ENCODE data around the gene PTPMT1. TPM values are rescaled to one million over a fixed set of nuclear protein-coding genes. Genes with fewer than 3 reads are reported as not detected.
A peak's percentile ranks its signal among the peaks of the same experiment; 100 is the strongest.

The PTPMT1 gene
- total and polyA plus RNA-seq, 2 experiments from 2014 or later = 106 to 109 TPM

DNA sequence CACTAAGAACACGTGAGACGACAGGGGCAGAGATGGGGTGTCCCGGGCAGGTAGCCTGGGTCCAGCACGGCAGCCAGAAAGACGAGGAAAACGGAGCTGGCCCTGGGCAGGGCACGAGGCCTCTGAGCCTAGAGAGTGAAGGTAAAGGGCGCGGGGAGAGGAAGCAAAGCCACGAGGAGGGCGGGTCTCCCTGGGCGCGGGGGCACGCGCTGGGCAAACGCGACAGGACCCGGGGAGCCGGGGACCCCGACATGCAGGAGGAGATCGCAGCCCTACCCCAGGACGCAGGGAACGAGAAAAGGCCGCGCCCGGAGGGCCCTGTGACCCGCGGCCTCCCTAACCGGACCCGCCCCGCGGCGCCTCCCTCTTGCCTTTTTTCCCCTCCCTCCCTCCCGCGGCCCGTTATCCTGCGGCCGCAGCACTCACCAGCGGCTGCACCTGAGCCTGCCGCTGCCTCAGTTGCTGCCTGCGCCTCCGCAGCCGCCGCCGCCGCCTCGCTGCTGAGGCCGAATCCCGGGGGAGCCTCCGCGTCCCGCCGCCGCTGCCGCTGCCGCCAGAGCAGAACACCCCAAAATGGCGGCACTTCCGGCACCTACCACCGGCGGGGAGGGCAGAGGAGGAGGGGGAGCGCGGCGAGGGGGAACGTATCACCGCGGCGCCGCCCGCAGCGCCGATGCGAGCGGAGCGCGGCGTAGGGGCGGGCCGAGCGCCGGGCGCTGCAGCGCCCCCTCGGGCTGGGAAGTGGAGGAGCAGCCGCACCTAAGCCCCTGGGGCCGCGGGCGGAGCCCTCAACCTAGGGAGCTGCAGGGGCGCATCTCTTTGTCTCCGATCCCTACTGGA lies 12.6 kb upstream of the PTPMT1 start, which contains the start of gene CELF1:
Gene CELF1, minus strand, starts transcription at position 567 of the 840 bp plus-strand sequence. CDS start 53,609 bp downstream, outside the sequence.
- H3K79me2 ChIP-seq (replicated peaks; ENCODE audit: insufficient read depth) = peaks cover 50% of the 10 kb centered on the region
- Mint-ChIP-seq H3K4me3 (peak within 1 kb of the TSS; percentile 99), H3K27ac (peak within 1 kb of the TSS; percentile 98), H3K9me3 (no peaks in the 10 kb centered on the region), H3K27me3 (ENCODE audit: insufficient read depth, low read depth, poor library complexity) (peaks cover 7% of the 10 kb centered on the region), H3K36me3 (ENCODE audit: low read depth) (peaks cover 26% of the 10 kb centered on the region), H3K4me1 (peaks cover 31% of the 10 kb centered on the region)
- no peaks in the 10 kb centered on the region for H3K9me2 ChIP-seq (ENCODE audit: insufficient read depth)
- peak within 1 kb of the TSS; percentile 92 for H3K4me2 ChIP-seq
- DNase-seq (ENCODE audit: low spot score) = peak; percentile 95
- H3K36me3 ChIP-seq (ENCODE audit: insufficient read depth) = no peaks in the 10 kb centered on the region
- H3F3A ChIP-seq (replicated peaks; ENCODE audit: low read depth) = 0 out of 2 replicates have a peak, but pooled peaks cover 3% of the 10 kb centered on the region
- H3K27ac ChIP-seq (ENCODE audit: low read depth) = peak within 1 kb of the TSS; percentile 96
- peaks cover 24% of the 10 kb centered on the region for H3K4me1 ChIP-seq (ENCODE audit: insufficient read depth)
- H3K4me3 ChIP-seq = peak within 1 kb of the TSS; percentile 99
- no peaks in the 10 kb centered on the region for H3K27me3 ChIP-seq (ENCODE audit: insufficient read depth)
- H4K20me1 ChIP-seq (replicated peaks; ENCODE audit: insufficient read depth) = peaks cover 37% of the 10 kb centered on the region
- TF ChIP-seq NANOG (IDR thresholded peaks at IDR 0.05; ENCODE audit: borderline replicate concordance) (no peak), CREB1 (CRISPR knock-in tag; IDR thresholded peaks at IDR 0.05; ENCODE audit: low read depth) (peak; percentile 72), STAT1 (IDR thresholded peaks at IDR 0.05; ENCODE audit: unreplicated experiment) (no peak), POLR2AphosphoS5 (IDR thresholded peaks at IDR 0.05; ENCODE audit: low read depth) (peak; percentile 86), ZNF331 (CRISPR knock-in tag; IDR thresholded peaks at IDR 0.05; ENCODE audit: low read depth) (no peak)
- TF ChIP-seq, protein P1, sequence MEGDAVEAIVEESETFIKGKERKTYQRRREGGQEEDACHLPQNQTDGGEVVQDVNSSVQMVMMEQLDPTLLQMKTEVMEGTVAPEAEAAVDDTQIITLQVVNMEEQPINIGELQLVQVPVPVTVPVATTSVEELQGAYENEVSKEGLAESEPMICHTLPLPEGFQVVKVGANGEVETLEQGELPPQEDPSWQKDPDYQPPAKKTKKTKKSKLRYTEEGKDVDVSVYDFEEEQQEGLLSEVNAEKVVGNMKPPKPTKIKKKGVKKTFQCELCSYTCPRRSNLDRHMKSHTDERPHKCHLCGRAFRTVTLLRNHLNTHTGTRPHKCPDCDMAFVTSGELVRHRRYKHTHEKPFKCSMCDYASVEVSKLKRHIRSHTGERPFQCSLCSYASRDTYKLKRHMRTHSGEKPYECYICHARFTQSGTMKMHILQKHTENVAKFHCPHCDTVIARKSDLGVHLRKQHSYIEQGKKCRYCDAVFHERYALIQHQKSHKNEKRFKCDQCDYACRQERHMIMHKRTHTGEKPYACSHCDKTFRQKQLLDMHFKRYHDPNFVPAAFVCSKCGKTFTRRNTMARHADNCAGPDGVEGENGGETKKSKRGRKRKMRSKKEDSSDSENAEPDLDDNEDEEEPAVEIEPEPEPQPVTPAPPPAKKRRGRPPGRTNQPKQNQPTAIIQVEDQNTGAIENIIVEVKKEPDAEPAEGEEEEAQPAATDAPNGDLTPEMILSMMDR (conservative IDR thresholded peaks at IDR 0.05; ENCODE audit: low read depth in 2 of 2) = peak; percentile 67 to 71
- TF ChIP-seq, protein P2, sequence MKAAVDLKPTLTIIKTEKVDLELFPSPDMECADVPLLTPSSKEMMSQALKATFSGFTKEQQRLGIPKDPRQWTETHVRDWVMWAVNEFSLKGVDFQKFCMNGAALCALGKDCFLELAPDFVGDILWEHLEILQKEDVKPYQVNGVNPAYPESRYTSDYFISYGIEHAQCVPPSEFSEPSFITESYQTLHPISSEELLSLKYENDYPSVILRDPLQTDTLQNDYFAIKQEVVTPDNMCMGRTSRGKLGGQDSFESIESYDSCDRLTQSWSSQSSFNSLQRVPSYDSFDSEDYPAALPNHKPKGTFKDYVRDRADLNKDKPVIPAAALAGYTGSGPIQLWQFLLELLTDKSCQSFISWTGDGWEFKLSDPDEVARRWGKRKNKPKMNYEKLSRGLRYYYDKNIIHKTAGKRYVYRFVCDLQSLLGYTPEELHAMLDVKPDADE (IDR thresholded peaks at IDR 0.05) = peak; percentile 38; the same call in 1 of the 2 replicates
- ATAC-seq = peak; percentile 92
- peak within 1 kb of the TSS; percentile 92 for H2AFZ ChIP-seq

DNA sequence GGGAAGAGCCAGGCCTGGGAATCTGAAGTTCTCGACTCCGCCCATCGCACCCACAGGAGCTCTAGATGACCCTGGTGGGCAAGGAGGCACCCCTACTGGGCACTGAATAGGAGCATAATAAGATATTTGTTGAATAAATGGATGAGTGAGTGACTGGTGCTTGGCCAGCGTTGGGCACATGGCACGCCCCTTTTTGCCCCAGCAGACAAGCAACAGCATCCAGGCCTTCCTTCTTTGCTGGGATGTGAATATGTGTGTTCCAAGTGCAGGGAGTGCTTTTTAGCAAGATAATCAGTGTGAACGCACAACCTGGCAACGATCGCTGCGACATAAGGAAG lies 12.0 kb upstream of the PTPMT1 start:
- Histone ChIP-seq H3K4me1 (ENCODE audit: insufficient read depth) (peaks cover 21% of the 10 kb centered on the region), H2AFZ (peak overlapping the region; percentile 92), H3K9me2 (ENCODE audit: insufficient read depth) (no peaks in the 10 kb centered on the region), H3K36me3 (ENCODE audit: insufficient read depth) (no peaks in the 10 kb centered on the region), H3K79me2 (replicated peaks; ENCODE audit: insufficient read depth) (peaks cover 44% of the 10 kb centered on the region), H3K27ac (ENCODE audit: low read depth) (peak overlapping the region; percentile 79; the same call in 1 of the 2 replicates), H3K4me2 (peak overlapping the region; percentile 86), H3K4me3 (peak overlapping the region; percentile 99), H4K20me1 (replicated peaks; ENCODE audit: insufficient read depth) (peaks cover 31% of the 10 kb centered on the region), H3K27me3 (ENCODE audit: insufficient read depth) (no peaks in the 10 kb centered on the region), H3F3A (replicated peaks; ENCODE audit: low read depth) (0 out of 2 replicates have a peak, but pooled peaks cover 3% of the 10 kb centered on the region)
- Mint-ChIP-seq H3K9me3 (no peaks in the 10 kb centered on the region), H3K27me3 (ENCODE audit: insufficient read depth, low read depth, poor library complexity) (peaks cover 7% of the 10 kb centered on the region), H3K36me3 (ENCODE audit: low read depth) (peaks cover 22% of the 10 kb centered on the region), H3K27ac (peak overlapping the region; percentile 95), H3K4me3 (peak overlapping the region; percentile 80), H3K4me1 (peaks cover 29% of the 10 kb centered on the region)
- DNase-seq (ENCODE audit: low spot score) (no peak), ATAC-seq (peak; percentile 49)
- TF ChIP-seq, protein P3, sequence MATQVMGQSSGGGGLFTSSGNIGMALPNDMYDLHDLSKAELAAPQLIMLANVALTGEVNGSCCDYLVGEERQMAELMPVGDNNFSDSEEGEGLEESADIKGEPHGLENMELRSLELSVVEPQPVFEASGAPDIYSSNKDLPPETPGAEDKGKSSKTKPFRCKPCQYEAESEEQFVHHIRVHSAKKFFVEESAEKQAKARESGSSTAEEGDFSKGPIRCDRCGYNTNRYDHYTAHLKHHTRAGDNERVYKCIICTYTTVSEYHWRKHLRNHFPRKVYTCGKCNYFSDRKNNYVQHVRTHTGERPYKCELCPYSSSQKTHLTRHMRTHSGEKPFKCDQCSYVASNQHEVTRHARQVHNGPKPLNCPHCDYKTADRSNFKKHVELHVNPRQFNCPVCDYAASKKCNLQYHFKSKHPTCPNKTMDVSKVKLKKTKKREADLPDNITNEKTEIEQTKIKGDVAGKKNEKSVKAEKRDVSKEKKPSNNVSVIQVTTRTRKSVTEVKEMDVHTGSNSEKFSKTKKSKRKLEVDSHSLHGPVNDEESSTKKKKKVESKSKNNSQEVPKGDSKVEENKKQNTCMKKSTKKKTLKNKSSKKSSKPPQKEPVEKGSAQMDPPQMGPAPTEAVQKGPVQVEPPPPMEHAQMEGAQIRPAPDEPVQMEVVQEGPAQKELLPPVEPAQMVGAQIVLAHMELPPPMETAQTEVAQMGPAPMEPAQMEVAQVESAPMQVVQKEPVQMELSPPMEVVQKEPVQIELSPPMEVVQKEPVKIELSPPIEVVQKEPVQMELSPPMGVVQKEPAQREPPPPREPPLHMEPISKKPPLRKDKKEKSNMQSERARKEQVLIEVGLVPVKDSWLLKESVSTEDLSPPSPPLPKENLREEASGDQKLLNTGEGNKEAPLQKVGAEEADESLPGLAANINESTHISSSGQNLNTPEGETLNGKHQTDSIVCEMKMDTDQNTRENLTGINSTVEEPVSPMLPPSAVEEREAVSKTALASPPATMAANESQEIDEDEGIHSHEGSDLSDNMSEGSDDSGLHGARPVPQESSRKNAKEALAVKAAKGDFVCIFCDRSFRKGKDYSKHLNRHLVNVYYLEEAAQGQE (IDR thresholded peaks at IDR 0.05; ENCODE audit: unreplicated experiment) = no peak
- TF ChIP-seq ZNF114 (CRISPR knock-in tag; IDR thresholded peaks at IDR 0.05) (no peak), EZH2phosphoT487 (IDR thresholded peaks at IDR 0.05; ENCODE audit: unreplicated experiment) (no peak), POLR2AphosphoS5 (IDR thresholded peaks at IDR 0.05; ENCODE audit: low read depth) (no peak), JUNB (IDR thresholded peaks at IDR 0.05; ENCODE audit: unreplicated experiment) (no peak), NANOG (IDR thresholded peaks at IDR 0.05; ENCODE audit: borderline replicate concordance) (no peak), STAT1 (IDR thresholded peaks at IDR 0.05; ENCODE audit: unreplicated experiment) (no peak), CREB1 (CRISPR knock-in tag; IDR thresholded peaks at IDR 0.05; ENCODE audit: low read depth) (no peak)
- TF ChIP-seq, protein P1 (conservative IDR thresholded peaks at IDR 0.05; ENCODE audit: low read depth in 2 of 2) = no peak

All from GM23338 (cell line).